ENCODE results near the gene CDADC1.
"Not testable (repeated sequence)": the region's sequence is repeated elsewhere in the genome, so short reads cannot be mapped to it uniquely, and the experiment has no call there.

Gene CDADC1

DNA sequence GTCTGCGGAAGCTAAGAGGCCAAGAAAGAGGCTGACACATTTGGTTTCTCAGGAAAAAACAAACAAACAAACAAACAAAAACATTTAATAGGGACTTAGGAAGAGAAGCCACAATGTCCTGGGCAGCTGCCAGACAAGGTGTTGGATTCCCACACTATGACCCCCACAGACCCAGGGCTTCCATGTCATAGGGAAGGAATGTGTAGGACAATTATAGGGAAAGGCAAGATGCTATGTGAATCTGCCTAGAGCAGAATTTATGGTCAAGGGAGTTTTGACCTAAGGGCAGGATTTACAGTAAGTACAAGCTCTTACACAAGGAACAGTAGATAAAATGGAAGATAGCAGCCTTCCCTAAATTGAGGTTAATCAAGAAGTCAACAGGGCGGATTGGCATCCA lies 9.1 kb upstream of the CDADC1 start:
- DNase-seq (ENCODE audit: low read depth, low spot score), result no peak

DNA sequence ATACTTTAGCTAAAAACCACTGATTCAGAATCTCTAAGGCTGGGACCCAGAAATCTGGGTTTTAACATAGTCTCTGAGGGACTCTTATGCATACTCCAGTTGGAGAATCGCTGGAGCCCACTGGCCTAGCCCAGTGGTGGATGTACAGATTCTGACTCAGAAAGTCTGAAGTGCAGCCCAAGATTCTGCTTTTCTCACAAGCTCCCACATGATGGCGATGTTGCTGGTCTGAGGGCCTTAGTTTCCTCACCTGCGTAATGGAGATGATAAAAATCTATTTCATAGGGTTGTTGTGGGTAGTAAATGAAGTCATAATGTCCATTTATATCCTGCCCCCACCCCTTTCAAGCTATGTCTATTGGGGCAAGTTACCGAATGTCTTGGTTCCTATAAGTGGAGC lies 7.7 kb upstream of the CDADC1 start:
- DNase-seq (ENCODE audit: low read depth, low spot score), result peak; percentile 10

DNA sequence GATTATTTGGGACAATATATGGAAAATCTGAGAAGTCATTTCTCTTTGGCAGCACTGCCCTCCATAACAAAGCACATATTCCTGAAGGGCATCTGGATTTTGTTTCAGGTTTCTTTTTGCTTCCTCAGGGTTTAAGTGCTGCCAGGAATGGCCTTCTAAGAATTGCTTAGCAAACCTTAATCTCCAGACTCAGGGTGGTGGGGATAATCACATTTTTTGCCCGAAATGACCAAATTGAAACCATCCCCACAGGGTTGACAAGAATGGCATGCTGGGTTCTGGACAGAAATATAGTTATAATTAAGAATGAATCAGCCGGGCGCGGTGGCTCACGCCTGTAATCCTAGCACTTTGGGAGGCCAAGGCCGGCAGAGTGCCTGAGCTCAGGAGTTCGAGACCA lies 6.4 kb upstream of the CDADC1 start:
- no peak for DNase-seq (ENCODE audit: low read depth, low spot score)

- DNase-seq (ENCODE audit: low read depth, low spot score), result no peak
These were observed 2.6 kb upstream of the CDADC1 start for GRCh38 chr13:49245101-49245500.

DNA sequence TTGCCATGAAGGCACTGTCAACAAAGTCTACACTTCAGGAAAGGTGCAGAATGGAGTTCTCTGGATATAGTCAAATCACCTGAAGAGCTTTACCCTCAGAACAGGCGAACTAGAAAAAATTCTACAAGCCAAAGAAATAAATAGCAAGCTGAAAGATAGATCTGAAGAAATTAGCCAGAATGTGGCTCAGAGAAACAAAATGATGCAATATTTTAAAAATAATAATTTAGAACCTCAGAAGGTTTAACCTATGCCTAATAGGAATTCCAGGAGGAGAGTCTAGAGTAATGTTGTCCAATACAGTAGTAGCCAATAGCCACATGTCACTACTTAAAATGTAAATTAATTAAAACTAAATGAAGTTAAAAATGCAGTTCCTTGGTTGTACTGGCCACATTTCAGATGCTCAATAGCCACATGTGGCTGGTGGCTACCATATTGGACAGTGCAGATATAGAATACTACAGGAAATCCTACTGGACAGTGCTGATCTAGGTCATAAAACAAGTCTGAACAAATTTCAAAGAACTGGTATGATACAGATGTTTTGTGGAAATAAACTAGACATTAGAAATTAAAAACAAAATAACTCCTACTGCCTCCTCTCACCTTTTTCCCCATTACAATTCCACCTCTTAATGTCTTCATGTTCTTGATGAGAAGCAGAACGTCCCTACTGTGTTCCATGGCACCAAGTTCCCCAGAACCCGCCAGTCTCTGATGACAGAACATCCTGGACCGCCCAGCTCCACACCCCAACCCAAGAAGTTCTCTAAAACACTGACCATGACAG lies 679 bp upstream of the CDADC1 start:
- DNase-seq (ENCODE audit: low read depth, low spot score), result no peak

DNA sequence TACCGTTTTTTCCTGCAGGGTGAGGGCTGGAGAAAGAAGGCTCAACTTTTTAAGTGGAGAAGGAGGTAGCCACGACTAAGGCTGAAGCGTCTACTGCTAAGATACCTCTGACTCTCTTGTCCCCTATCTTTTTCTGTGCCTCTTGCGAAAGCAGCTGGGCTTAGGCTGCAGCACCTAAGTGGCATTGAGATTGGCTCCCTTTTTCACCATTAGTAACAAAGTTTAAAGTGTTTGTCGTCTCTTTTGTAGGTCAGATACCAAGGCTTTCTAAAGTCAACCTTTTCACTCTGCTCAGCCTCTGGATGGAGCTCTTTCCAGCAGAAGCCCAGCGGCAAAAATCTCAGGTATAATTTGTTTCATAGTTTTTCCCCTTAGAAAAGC lies 887 bp downstream of the CDADC1 start:
- no peak for DNase-seq (ENCODE audit: low read depth, low spot score)

DNA sequence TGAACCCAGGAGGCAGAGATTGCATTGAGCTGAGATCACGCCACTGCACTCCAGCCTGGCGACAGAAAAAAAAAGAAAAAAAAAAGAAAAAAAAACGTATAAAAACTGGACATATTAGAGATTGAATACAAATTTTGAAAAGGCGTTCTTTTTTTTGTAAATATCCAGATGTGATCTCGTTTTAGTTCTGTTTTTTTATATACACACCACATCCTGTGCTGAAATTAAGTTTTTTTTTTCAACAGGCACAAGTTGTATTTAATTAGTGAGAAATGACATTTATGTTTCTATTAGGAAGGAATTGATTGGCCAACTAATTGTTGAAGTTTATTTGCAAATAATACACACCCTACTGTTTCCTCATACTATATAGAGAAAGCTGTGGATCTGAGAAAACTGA lies 3.6 kb downstream of the CDADC1 start:
- no peak for DNase-seq (ENCODE audit: low read depth, low spot score)

- DNase-seq (ENCODE audit: low read depth, low spot score), result no peak
These were observed 5.6 kb downstream of the CDADC1 start for GRCh38 chr13:49253310-49253709.

- DNase-seq (ENCODE audit: low read depth, low spot score), result no peak
These were observed 6.3 kb downstream of the CDADC1 start for GRCh38 chr13:49254007-49254406.

- DNase-seq (ENCODE audit: low read depth, low spot score), result no peak
These were observed 9.1 kb downstream of the CDADC1 start for GRCh38 chr13:49256841-49257240.

GRCh38 chr13:49258089-49258796 lies 10.5 kb downstream of the CDADC1 start:
- DNase-seq (ENCODE audit: low read depth, low spot score), result no peak

GRCh38 chr13:49259586-49259985 lies 11.9 kb downstream of the CDADC1 start:
- no peak for DNase-seq (ENCODE audit: low read depth, low spot score)

DNA sequence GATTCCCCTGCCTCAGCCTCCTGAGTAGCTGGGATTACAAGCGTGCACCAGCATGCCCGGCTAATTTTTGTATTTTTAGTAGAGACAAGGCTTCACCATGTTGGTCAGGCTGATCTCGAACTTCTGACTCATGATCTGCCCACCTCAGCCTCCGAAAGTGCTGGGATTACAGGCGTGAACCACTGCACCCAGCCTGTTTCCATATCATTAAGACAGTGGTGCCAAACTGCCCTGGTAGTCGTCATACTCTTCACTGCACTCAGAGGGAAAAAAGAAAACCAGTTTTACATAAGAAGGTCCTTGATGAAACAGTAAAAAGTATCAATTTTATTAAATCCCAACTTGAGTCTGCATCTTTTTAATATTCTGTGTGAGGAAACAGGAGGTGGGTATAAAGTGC lies 14.9 kb downstream of the CDADC1 start:
- no peak for DNase-seq (ENCODE audit: low read depth, low spot score)

DNA sequence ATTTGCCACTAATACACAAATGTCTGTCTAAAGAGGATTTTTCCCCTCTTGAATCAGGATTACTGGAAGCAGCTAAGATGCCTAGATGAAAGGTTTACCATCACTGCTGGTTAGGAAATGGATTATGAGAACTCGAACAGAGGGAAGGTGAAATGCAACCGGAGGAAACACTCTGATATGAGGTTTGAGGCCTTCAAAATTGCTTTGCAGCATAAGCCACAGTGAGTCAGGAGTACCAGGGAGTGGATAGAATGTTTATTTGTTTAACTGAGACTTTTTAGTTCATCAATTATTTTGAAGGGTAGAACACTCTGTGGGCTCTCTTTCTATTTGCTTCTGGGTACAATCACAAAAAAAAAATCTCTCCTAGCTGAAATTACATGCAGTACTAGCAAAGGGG lies 18.1 kb downstream of the CDADC1 start:
- DNase-seq (ENCODE audit: low read depth, low spot score), result no peak

GRCh38 chr13:49271264-49271663 lies 23.5 kb downstream of the CDADC1 start:
- DNase-seq (ENCODE audit: low read depth, low spot score), result no peak

DNA sequence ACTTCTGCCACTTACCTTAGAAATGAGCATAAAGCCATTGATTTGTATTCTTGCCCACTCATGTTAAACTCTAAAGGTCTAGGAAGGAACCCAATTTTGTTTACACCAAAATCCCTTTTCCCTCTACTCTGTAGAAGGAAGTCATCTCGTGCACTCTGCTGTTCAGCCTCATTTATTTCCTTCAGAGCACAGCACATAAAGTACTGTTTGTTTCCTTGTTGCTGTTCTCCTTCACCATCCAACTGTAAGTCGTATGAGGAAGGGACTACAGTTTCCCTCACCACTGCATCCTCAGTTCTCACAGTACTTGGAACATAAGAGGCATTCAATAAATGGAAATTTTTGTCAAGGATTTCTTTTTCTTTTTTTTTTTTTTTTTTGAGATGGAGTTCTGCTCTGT lies 24.6 kb downstream of the CDADC1 start:
- DNase-seq (ENCODE audit: low read depth, low spot score), result no peak

GRCh38 chr13:49278211-49278610 lies 30.5 kb downstream of the CDADC1 start:
- DNase-seq (ENCODE audit: low read depth, low spot score), result no peak

DNA sequence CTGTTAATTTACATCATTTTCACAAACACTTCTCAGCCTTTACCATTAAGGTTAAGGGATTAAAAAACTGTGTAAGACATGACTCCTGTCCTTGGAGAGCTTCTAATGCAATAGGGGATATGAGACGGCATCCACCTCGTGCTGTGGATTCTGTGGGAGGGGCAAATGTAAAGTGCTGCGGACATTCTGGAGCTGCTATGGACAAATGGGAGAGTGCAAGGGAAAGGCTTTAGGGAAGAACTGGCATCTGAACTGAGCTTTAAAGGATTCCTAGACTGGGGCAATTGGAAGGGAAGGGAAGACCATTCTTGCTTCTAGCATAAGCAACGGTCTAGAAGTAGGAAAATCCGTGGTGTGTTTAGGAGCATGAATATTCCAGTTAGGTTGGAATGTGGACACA lies 31.4 kb downstream of the CDADC1 start:
- no peak for DNase-seq (ENCODE audit: low read depth, low spot score)

- DNase-seq (ENCODE audit: low read depth, low spot score), result no peak
These were observed 32.2 kb downstream of the CDADC1 start for GRCh38 chr13:49279885-49280284.

DNA sequence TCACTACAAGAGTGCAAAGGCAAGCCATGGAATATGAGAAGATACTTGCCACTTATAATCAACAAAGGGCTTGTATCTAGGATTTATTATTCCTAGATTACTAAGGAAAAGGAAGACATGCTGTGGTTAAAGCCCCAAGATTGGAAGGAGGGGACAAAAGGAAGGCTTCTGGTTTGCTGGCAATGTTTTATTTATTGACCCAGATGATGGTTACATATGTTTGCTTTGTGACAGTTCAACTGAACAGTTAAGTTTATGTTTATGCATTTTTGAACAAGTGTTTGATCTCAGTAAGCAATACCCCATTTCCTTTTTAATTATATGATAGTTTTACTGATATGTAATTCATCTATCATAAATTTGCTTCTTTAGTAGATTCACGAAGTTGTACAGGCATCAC lies 40.3 kb downstream of the CDADC1 start:
- no peak for DNase-seq (ENCODE audit: low read depth, low spot score)

- no peak for DNase-seq (ENCODE audit: low read depth, low spot score)
These were observed 40.7 kb downstream of the CDADC1 start for GRCh38 chr13:49288458-49288857.

- DNase-seq (ENCODE audit: low read depth, low spot score), result no peak
These were observed 45.2 kb downstream of the CDADC1 start for GRCh38 chr13:49292742-49293486.

GRCh38 chr13:49294723-49295122 lies 47.0 kb downstream of the CDADC1 start:
- DNase-seq (ENCODE audit: low read depth, low spot score), result not testable (repeated sequence)
